DND-41 (cell line): ENCODE data around the gene UBL5.
"Not testable (repeated sequence)": the region's sequence is repeated elsewhere in the genome, so short reads cannot be mapped to it uniquely, and the experiment has no call there.

ENCODE experiments used
- ATAC-seq: fragments of 200-7000 bp; cut with Tn5 transposase; 3 replicates; pipeline ENCODE4 v1.9.1; 2021; ENCODE audit warnings: low read depth; ENCODE audit not compliant: insufficient read depth
- DNase-seq: peaks from one replicate; pipeline ENCODE4 v3.0.0-alpha.2; 2020
- H2AFZ ChIP-seq: 2 replicates; pipeline ENCODE4 v1.6.0; 2012; ENCODE audit warnings: low read depth, low read length
- H3K27ac ChIP-seq: 2 replicates; pipeline ENCODE4 v1.5.1; 2012; ENCODE audit warnings: low read length, inconsistent platforms
- H3K27me3 ChIP-seq: fragments of 200-600 bp; sonication (generic); 2 replicates; pipeline ENCODE4 v1.6.0; 2012; ENCODE audit warnings: low read length, mild to moderate bottlenecking, inconsistent platforms; ENCODE audit not compliant: insufficient read depth, poor library complexity
- H3K36me3 ChIP-seq: 2 replicates; pipeline ENCODE4 v1.5.1; 2012; ENCODE audit warnings: low read length, inconsistent platforms; ENCODE audit not compliant: insufficient read depth
- H3K4me1 ChIP-seq: 2 replicates; pipeline ENCODE4 v1.5.1; 2012; ENCODE audit warnings: mild to moderate bottlenecking, low read length; ENCODE audit not compliant: insufficient read depth
- H3K4me2 ChIP-seq: 2 replicates; pipeline ENCODE4 v1.6.0; 2012; ENCODE audit warnings: mild to moderate bottlenecking, moderate library complexity, low read length, inconsistent platforms; ENCODE audit not compliant: insufficient read depth
- H3K4me3 ChIP-seq, 2 experiments: fragments of 200-600 bp in 1 of 2; shearing (Covaris generic) in 1 of 2; 2 replicates each; pipeline ENCODE4 v1.5.1; 2012 to 2016; ENCODE audit warnings: inconsistent platforms in 2 of 2, low read length in 2 of 2, mild to moderate bottlenecking in 2 of 2, low read depth in 1 of 2, moderate library complexity in 1 of 2
- H3K79me2 ChIP-seq: 2 replicates; pipeline ENCODE4 v1.6.0; 2012; ENCODE audit warnings: low read length, inconsistent platforms; ENCODE audit not compliant: insufficient read depth
- H3K9ac ChIP-seq: 2 replicates; pipeline ENCODE4 v1.6.0; 2012; ENCODE audit warnings: low read depth, mild to moderate bottlenecking, inconsistent platforms, low read length, moderate library complexity
- H3K9me3 ChIP-seq: 2 replicates; pipeline ENCODE4 v1.5.1; 2012; ENCODE audit warnings: low read length, moderate library complexity, mild to moderate bottlenecking, inconsistent platforms; ENCODE audit not compliant: insufficient read depth, severe bottlenecking
- H4K20me1 ChIP-seq: 2 replicates; pipeline ENCODE4 v1.6.0; 2012; ENCODE audit warnings: low read length; ENCODE audit not compliant: insufficient read depth
- CTCF ChIP-seq: IDR thresholded peaks from 2 replicates; pipeline ENCODE4 v1.5.1; 2012; ENCODE audit warnings: borderline replicate concordance, low read length, moderate library complexity, mild to moderate bottlenecking; ENCODE audit not compliant: poor library complexity, severe bottlenecking; ENCODE audit errors: extremely low read depth
- EZH2 ChIP-seq: IDR thresholded peaks from 3 replicates; pipeline ENCODE4 v1.6.1; 2012; ENCODE audit warnings: borderline replicate concordance, low read depth, mild to moderate bottlenecking, moderate library complexity, low read length, inconsistent platforms; ENCODE audit not compliant: severe bottlenecking

The UBL5 gene

GRCh38 chr19:9827289-9828238, at the start of gene UBL5:
TSS of gene UBL5 (plus strand) at chr19:9827918. CDS start at chr19:9828338, 420 bp downstream.
- peaks cover 17% of the 10 kb centered on the region for H4K20me1 ChIP-seq
- peak within 1 kb of the TSS; percentile 80 for H3K27ac ChIP-seq
- TF ChIP-seq EZH2 (no peak), CTCF (no peak)
- peak within 1 kb of the TSS; percentile 77 for H3K9ac ChIP-seq
- peaks cover 53% of the 10 kb centered on the region for H3K79me2 ChIP-seq
- peak within 1 kb of the TSS; percentile 99 for H3K4me2 ChIP-seq
- no peaks in the 10 kb centered on the region for H3K9me3 ChIP-seq
- DNase-seq (peak; percentile 92), ATAC-seq (peak; percentile 99)
- peak within 1 kb of the TSS; percentile 96 for H2AFZ ChIP-seq
- peaks cover 30% of the 10 kb centered on the region for H3K36me3 ChIP-seq
- H3K27me3 ChIP-seq = no peaks in the 10 kb centered on the region
- H3K4me1 ChIP-seq = peaks cover 38% of the 10 kb centered on the region
- peak within 1 kb of the TSS; percentile 96 for H3K4me3 ChIP-seq

- Histone ChIP-seq H4K20me1 (no peaks in the 10 kb centered on the region), H3K4me1 (peaks cover 23% of the 10 kb centered on the region), H3K79me2 (no peaks in the 10 kb centered on the region), H3K9ac (no peak overlapping the region), H3K27me3 (no peaks in the 10 kb centered on the region), H2AFZ (no peak overlapping the region), H3K36me3 (no peaks in the 10 kb centered on the region), H3K4me3 (no peak overlapping the region), H3K9me3 (no peaks in the 10 kb centered on the region), H3K27ac (no peak overlapping the region), H3K4me2 (no peak overlapping the region)
- DNase-seq = no peak
- no peak for TF ChIP-seq CTCF
- TF ChIP-seq EZH2 = no peak
- ATAC-seq = no peak
Measured at GRCh38 chr19:9782338-9782737, 45.4 kb upstream of the UBL5 start.

GRCh38 chr19:9784163-9784496, 43.6 kb upstream of the UBL5 start:
- H3K79me2 ChIP-seq, H3K36me3 ChIP-seq, DNase-seq, H3K9me3 ChIP-seq, ATAC-seq, H3K27me3 ChIP-seq, H4K20me1 ChIP-seq: not testable (repeated sequence)
- peak overlapping the region; percentile 71 for H3K4me2 ChIP-seq
- peak overlapping the region; percentile 65; the same call in 1 of the 2 replicates for H3K27ac ChIP-seq
- peaks cover 23% of the 10 kb centered on the region for H3K4me1 ChIP-seq
- peak overlapping the region; percentile 5; the same call in 1 of the 2 replicates for H2AFZ ChIP-seq
- peak overlapping the region; percentile 60 for H3K9ac ChIP-seq
- H3K4me3 ChIP-seq = peak overlapping the region in 1 of 2 experiments; percentile 55; a peak in 2 of 4 replicates
